Liver (tissue), 9 donors: ENCODE measurements around the gene GHRHR. TPM values are rescaled to one million over a fixed set of nuclear protein-coding genes. Genes with fewer than 3 reads are reported as not detected.
A peak's percentile ranks its signal among the peaks of the same experiment; 100 is the strongest.

Experiments
- DNase-seq: peaks from one replicate; pipeline ENCODE4 v3.0.0-alpha.2; 2017; ENCODE audit warnings: low spot score
- H3K27ac ChIP-seq, 2 donors: one replicate each; pipeline ENCODE4 v1.7.0; 2013; ENCODE audit warnings: inconsistent platforms in 2 of 2, low read length in 2 of 2, control low read depth in 1 of 2, low read depth in 1 of 2, mild to moderate bottlenecking in 1 of 2
- H3K27me3 ChIP-seq, 4 donors: one replicate each; pipeline versions ENCODE4 v1.6.1 to v1.7.0; 2013; ENCODE audit warnings: low read length in 3 of 4, inconsistent platforms in 1 of 4, mild to moderate bottlenecking in 1 of 4, moderate library complexity in 1 of 4; ENCODE audit not compliant: control insufficient read depth in 4 of 4, insufficient read depth in 4 of 4
- H3K36me3 ChIP-seq, 4 donors: one replicate each; pipeline versions ENCODE4 v1.6.1 to v1.7.0; 2013; ENCODE audit warnings: low read length in 3 of 4, mild to moderate bottlenecking in 3 of 4, low read depth in 1 of 4, moderate library complexity in 1 of 4; ENCODE audit not compliant: control insufficient read depth in 4 of 4, insufficient read depth in 3 of 4
- H3K4me1 ChIP-seq, 4 donors: one replicate each; pipeline versions ENCODE4 v1.6.1 to v1.7.0; 2013; ENCODE audit warnings: low read length in 3 of 4, mild to moderate bottlenecking in 3 of 4, moderate library complexity in 1 of 4; ENCODE audit not compliant: control insufficient read depth in 4 of 4, insufficient read depth in 4 of 4
- H3K4me3 ChIP-seq, 3 donors: one replicate each; pipeline versions ENCODE4 v1.6.1 to v1.7.0; 2013; ENCODE audit warnings: low read length in 3 of 3, control low read depth in 1 of 3, low read depth in 1 of 3, mild to moderate bottlenecking in 1 of 3
- H3K9ac ChIP-seq, 2 donors: one replicate each; pipeline ENCODE4 v1.7.0; 2013; ENCODE audit warnings: low read length in 2 of 2, mild to moderate bottlenecking in 2 of 2, moderate library complexity in 2 of 2, control low read depth in 1 of 2, low read depth in 1 of 2
- H3K9me3 ChIP-seq, 4 donors: one replicate each; pipeline versions ENCODE4 v1.6.1 to v1.7.0; 2013; ENCODE audit warnings: low read length in 3 of 4; ENCODE audit not compliant: control insufficient read depth in 4 of 4
- EGR1 ChIP-seq, 2 donors: IDR thresholded peaks; 2 replicates each; pipeline ENCODE4 v1.6.1; 2016 to 2018; ENCODE audit warnings: antibody characterized with exemption in 2 of 2, low read depth in 2 of 2
- FOXA1 ChIP-seq: IDR thresholded peaks from 2 replicates; pipeline ENCODE4 v1.6.1; 2016; ENCODE audit warnings: antibody characterized with exemption
- GABPA ChIP-seq, 2 donors: IDR thresholded peaks in 1 of 2; conservative IDR thresholded peaks in 1 of 2; 2 replicates each; pipeline ENCODE4 v1.6.1; 2016; ENCODE audit warnings: antibody characterized with exemption in 2 of 2, mild to moderate bottlenecking in 1 of 2, moderate library complexity in 1 of 2
- HNF4A ChIP-seq, 2 donors: conservative IDR thresholded peaks; 2 replicates each; pipeline ENCODE4 v1.6.1; 2016; ENCODE audit warnings: antibody characterized with exemption in 2 of 2, mild to moderate bottlenecking in 2 of 2
- HNF4G ChIP-seq: IDR thresholded peaks from 2 replicates; pipeline ENCODE4 v1.6.1; 2016; ENCODE audit warnings: antibody characterized with exemption
- JUND ChIP-seq, 2 donors: IDR thresholded peaks; 2 replicates each; pipeline ENCODE4 v1.6.1; 2016; ENCODE audit warnings: antibody characterized with exemption in 2 of 2
- NR2F2 ChIP-seq: IDR thresholded peaks from 2 replicates; pipeline ENCODE4 v1.6.1; 2016; ENCODE audit warnings: antibody characterized with exemption
- RAD21 ChIP-seq, 2 donors: IDR thresholded peaks; 2 replicates each; pipeline ENCODE4 v1.6.1; 2016; ENCODE audit warnings: antibody characterized with exemption in 2 of 2, mild to moderate bottlenecking in 2 of 2
- RXRA ChIP-seq, 2 donors: IDR thresholded peaks; 2 replicates each; pipeline ENCODE4 v1.6.1; 2017 to 2018; ENCODE audit warnings: antibody characterized with exemption in 2 of 2, mild to moderate bottlenecking in 1 of 2
- SP1 ChIP-seq: IDR thresholded peaks from 2 replicates; pipeline ENCODE4 v1.6.1; 2018; ENCODE audit warnings: antibody characterized with exemption, mild to moderate bottlenecking
- YY1 ChIP-seq: IDR thresholded peaks from 2 replicates; pipeline ENCODE4 v1.6.1; 2016; ENCODE audit warnings: antibody characterized with exemption, mild to moderate bottlenecking
- WGBS: extraction: QIAGEN DNeasy Blood & Tissue Kit; methylation state at CpG from one replicate; pipeline ENCODE4 v1.1.7; 2013; 5-methylcytosine and 5-hydroxymethylcytosine counted together
- polyA plus RNA-seq, 2 donors: library from polyadenylated mRNA; stranded (reverse) in 1 of 2; unstranded in 1 of 2; fragments of 200-250 nt in 1 of 2; fragments of >200 nt in 1 of 2; fragmentation: Nextera tagmentation in 1 of 2; extraction: Ambion mirVana in 1 of 2; gene quantifications; one replicate each; pipeline versions ENCODE4 v1.2.1 to v1.2.3, GENCODE V29; 2013 to 2015
- total RNA-seq, 2 donors: library from RNA; depleted of rRNA; stranded (reverse); fragments of >200 nt; gene quantifications; one replicate each; pipeline ENCODE4 v1.2.3, GENCODE V29; 2014
- TF ChIP-seq, protein P1 (sequence below): IDR thresholded peaks from 2 replicates; pipeline ENCODE4 v1.6.1; 2016; ENCODE audit warnings: antibody characterized with exemption
- TF ChIP-seq, protein P2 (sequence below): fragments of 150-350 bp; IDR thresholded peaks from 2 replicates; pipeline ENCODE4 v1.5.1; 2017; ENCODE audit warnings: improper control_type of control experiment, low read depth, low read length; ENCODE audit not compliant: missing input control
- TF ChIP-seq, protein P3 (sequence below): IDR thresholded peaks from 2 replicates; pipeline ENCODE4 v1.6.1; 2016; ENCODE audit warnings: antibody characterized with exemption
- donor health status: healthy.
- donor health status: healthy.
- donor health status: healthy.
- donor health status: healthy.
- donor health status: healthy.

GHRHR gene
- total and polyA plus RNA-seq, 4 donors = 0.46 to 0.50 TPM; not detected in 2

DNA sequence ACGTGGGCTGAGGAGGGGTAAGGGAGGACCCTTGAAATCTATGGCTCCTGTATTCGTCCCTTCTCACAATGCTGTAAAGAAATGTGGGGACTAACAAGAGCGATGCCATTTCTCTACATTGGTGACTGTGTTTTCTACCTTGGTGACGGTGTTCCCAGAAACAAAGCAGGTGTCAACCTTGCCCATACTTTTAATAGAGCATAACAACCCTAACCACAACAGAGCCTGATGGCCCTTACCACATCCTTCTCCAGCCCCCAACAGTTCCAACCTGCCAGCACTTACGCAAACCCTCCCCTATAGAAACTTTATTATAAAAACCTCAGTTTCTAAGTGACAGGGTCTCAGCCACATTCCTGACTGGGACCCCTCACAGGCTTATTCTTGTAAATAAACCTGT is 60.1 kb downstream of the GHRHR start:
- Histone ChIP-seq H3K27me3 (no peaks in the 10 kb centered on the region), H3K9me3 (no peaks in the 10 kb centered on the region), H3K9ac (no peak overlapping the region), H3K4me3 (no peak overlapping the region), H3K27ac (no peak overlapping the region), H3K36me3 (no peaks in the 10 kb centered on the region), H3K4me1 (no peaks in the 10 kb centered on the region)
- TF ChIP-seq SP1 (no peak), RXRA (IDR thresholded peaks at IDR 0.05) (no peak), RAD21 (IDR thresholded peaks at IDR 0.05) (no peak), GABPA (IDR thresholded peaks at IDR 0.05 in 1 of 2, conservative IDR thresholded peaks at IDR 0.05 in 1 of 2) (no peak), JUND (IDR thresholded peaks at IDR 0.05) (no peak), HNF4A (conservative IDR thresholded peaks at IDR 0.05) (no peak), HNF4G (no peak), NR2F2 (no peak), FOXA1 (no peak), EGR1 (IDR thresholded peaks at IDR 0.05; ENCODE audit: low read depth in 2 of 2) (no peak)
- TF ChIP-seq, protein P1, sequence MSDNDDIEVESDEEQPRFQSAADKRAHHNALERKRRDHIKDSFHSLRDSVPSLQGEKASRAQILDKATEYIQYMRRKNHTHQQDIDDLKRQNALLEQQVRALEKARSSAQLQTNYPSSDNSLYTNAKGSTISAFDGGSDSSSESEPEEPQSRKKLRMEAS = no peak
- TF ChIP-seq, protein P2, sequence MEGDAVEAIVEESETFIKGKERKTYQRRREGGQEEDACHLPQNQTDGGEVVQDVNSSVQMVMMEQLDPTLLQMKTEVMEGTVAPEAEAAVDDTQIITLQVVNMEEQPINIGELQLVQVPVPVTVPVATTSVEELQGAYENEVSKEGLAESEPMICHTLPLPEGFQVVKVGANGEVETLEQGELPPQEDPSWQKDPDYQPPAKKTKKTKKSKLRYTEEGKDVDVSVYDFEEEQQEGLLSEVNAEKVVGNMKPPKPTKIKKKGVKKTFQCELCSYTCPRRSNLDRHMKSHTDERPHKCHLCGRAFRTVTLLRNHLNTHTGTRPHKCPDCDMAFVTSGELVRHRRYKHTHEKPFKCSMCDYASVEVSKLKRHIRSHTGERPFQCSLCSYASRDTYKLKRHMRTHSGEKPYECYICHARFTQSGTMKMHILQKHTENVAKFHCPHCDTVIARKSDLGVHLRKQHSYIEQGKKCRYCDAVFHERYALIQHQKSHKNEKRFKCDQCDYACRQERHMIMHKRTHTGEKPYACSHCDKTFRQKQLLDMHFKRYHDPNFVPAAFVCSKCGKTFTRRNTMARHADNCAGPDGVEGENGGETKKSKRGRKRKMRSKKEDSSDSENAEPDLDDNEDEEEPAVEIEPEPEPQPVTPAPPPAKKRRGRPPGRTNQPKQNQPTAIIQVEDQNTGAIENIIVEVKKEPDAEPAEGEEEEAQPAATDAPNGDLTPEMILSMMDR = no peak
- DNase-seq = no peak
- WGBS = 75% methylated on average over 5 of the region's 5 CpGs

DNA sequence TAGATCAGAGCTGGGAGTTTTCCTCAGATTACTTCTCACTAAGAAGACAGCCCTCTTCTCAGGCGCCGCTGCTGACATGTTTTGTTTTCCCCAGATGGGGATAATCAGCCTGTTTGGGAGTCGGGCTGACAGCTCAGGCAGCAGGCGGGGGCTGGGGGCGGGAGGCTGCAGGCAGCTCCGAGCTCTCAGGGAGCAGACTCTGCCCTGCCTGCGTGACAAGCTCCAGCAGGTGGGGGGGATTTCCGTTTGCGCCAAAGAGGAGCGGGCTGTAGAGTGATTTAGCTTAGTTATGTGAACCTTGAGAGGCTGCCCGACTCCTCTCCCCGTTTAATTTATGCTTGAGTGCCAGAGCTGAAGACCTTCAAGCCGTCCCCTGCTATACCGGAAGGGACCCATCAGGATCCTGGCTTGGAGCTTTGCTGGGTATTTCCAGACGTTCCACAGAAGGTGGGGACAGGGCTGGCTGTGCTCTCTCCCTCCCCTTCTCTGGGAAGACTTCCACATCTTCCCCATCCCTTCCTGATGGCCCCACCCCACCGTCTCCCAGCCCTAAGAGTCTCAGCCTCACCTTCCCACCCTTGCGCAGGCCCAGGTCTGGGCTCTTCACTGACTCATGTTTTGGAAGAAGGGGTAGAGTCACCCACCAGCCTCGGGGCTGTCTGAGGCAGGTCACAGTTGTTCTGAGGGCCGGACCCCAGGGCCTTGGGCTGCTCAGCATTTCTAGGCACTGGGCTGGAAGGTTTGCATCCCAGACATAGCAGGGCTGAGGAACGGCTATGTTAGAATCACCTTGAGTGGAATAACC is 63.6 kb downstream of the GHRHR start:
- TF ChIP-seq, protein P1 = no peak
- TF ChIP-seq GABPA (IDR thresholded peaks at IDR 0.05 in 1 of 2, conservative IDR thresholded peaks at IDR 0.05 in 1 of 2) (no peak), JUND (IDR thresholded peaks at IDR 0.05) (no peak), NR2F2 (no peak), FOXA1 (no peak), YY1 (no peak), HNF4G (no peak)
- TF ChIP-seq, protein P2 = no peak
- TF ChIP-seq, protein P3, sequence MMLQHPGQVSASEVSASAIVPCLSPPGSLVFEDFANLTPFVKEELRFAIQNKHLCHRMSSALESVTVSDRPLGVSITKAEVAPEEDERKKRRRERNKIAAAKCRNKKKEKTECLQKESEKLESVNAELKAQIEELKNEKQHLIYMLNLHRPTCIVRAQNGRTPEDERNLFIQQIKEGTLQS = no peak
- 46% methylated on average over 20 of the region's 20 CpGs for WGBS
- H3K36me3 ChIP-seq = no peaks in the 10 kb centered on the region
- H3K9me3 ChIP-seq = no peaks in the 10 kb centered on the region
- H3K27me3 ChIP-seq = peaks cover 0 to 2% (median 0%) of the 10 kb centered on the region in 4 donors
- no peaks in the 10 kb centered on the region for H3K4me1 ChIP-seq
- H3K27ac ChIP-seq = peak overlapping the region in 1 of 2 donors; percentile 5
- no peak overlapping the region for H3K9ac ChIP-seq
- no peak overlapping the region for H3K4me3 ChIP-seq
- DNase-seq = no peak
